IPS DF 19.7 (cell line): ENCODE results near the gene ABL1.
"Not testable (repeated sequence)": the region's sequence is repeated elsewhere in the genome, so short reads cannot be mapped to it uniquely, and the experiment has no call there.

Experiments
- DNase-seq: peaks from one replicate; pipeline ENCODE4 v3.0.0-alpha.2; 2013; ENCODE audit warnings: low read depth, low spot score

ABL1 gene

GRCh38 chr9:130903194-130904069 lies 68.4 kb downstream of the ABL1 start:
- no peak for DNase-seq

GRCh38 chr9:130904070-130905044 lies 69.3 kb downstream of the ABL1 start:
- DNase-seq = no peak

- DNase-seq = no peak
Measured at GRCh38 chr9:130905125-130905901, 70.3 kb downstream of the ABL1 start.

GRCh38 chr9:130905902-130906734 lies 71.1 kb downstream of the ABL1 start:
- DNase-seq = no peak

GRCh38 chr9:130906735-130907416 lies 71.8 kb downstream of the ABL1 start:
- no peak for DNase-seq

- DNase-seq = no peak
Measured at GRCh38 chr9:130908146-130908877, 73.3 kb downstream of the ABL1 start.

- DNase-seq = no peak
Measured at GRCh38 chr9:130908878-130909355, 73.9 kb downstream of the ABL1 start.

GRCh38 chr9:130910041-130910440 lies 75.0 kb downstream of the ABL1 start:
- not testable (repeated sequence) for DNase-seq

- not testable (repeated sequence) for DNase-seq
Measured at GRCh38 chr9:130910670-130911069, 75.6 kb downstream of the ABL1 start.

- DNase-seq = no peak
Measured at GRCh38 chr9:130911254-130912049, 76.4 kb downstream of the ABL1 start.

GRCh38 chr9:130912932-130913598 lies 78.0 kb downstream of the ABL1 start:
- no peak for DNase-seq

- DNase-seq = no peak
Measured at GRCh38 chr9:130913599-130914416, 78.8 kb downstream of the ABL1 start.

GRCh38 chr9:130914417-130915095 lies 79.5 kb downstream of the ABL1 start:
- DNase-seq = no peak

GRCh38 chr9:130915096-130915447 lies 80.0 kb downstream of the ABL1 start:
- no peak for DNase-seq

- DNase-seq = no peak
Measured at GRCh38 chr9:130917168-130917960, 82.3 kb downstream of the ABL1 start.
